WTC11 (cell line): Measurements from ENCODE around the gene KCNMA1. TPM values are rescaled to one million over a fixed set of nuclear protein-coding genes. Genes with fewer than 3 reads are reported as not detected.

Source experiments
- ATAC-seq: fragments of 200-7000 bp; cut with Tn5 transposase; 2 replicates; pipeline ENCODE4 v1.10.0; 2021; ENCODE audit warnings: mild to moderate bottlenecking, moderate library complexity
- CTCF ChIA-PET: fragments of 300-600 bp; sonication (Branson Sonifier 250); formaldehyde crosslinking; loops from one replicate; lab custom pipeline; 2021; ENCODE audit warnings: antibody characterized with exemption; lab: Charles Lee
- POLR2A ChIA-PET: fragments of 350-600 bp; sonication (Branson Sonifier 250); formaldehyde crosslinking; loops from one replicate; lab custom pipeline; 2021; ENCODE audit warnings: antibody characterized with exemption; lab: Charles Lee
- DNase-seq: peaks from one replicate; pipeline ENCODE4 v3.0.0; 2021; ENCODE audit warnings: low spot score
- H3K27ac Mint-ChIP-seq: 2 replicates; pipeline ENCODE4 v1.8.0; 2021; ENCODE audit warnings: mixed read lengths
- H3K27me3 Mint-ChIP-seq: 2 replicates; pipeline ENCODE4 v1.8.0; 2021; ENCODE audit warnings: low read depth, mild to moderate bottlenecking, moderate library complexity, mixed read lengths
- H3K36me3 Mint-ChIP-seq: 2 replicates; pipeline ENCODE4 v1.8.0; 2021; ENCODE audit warnings: mixed read lengths
- H3K4me1 Mint-ChIP-seq: 2 replicates; pipeline ENCODE4 v1.8.0; 2022; ENCODE audit warnings: mixed read lengths
- H3K4me3 Mint-ChIP-seq: 2 replicates; pipeline ENCODE4 v1.8.0; 2021; ENCODE audit warnings: mild to moderate bottlenecking, moderate library complexity, mixed read lengths
- H3K9me3 Mint-ChIP-seq: 2 replicates; pipeline ENCODE4 v1.8.0; 2021; ENCODE audit warnings: mixed read lengths
- AFF4 ChIP-seq: sonication (generic); formaldehyde crosslinking; IDR thresholded peaks from 2 replicates; pipeline ENCODE4 v1.8.1; 2023; ENCODE audit warnings: mild to moderate bottlenecking, missing genetic modification reagents, borderline replicate concordance
- CREM ChIP-seq: sonication (generic); formaldehyde crosslinking; IDR thresholded peaks from 2 replicates; pipeline ENCODE4 v1.8.1; 2022; ENCODE audit warnings: mild to moderate bottlenecking, missing genetic modification reagents, moderate library complexity
- FOXP4 ChIP-seq: sonication (generic); formaldehyde crosslinking; IDR thresholded peaks from 2 replicates; pipeline ENCODE4 v1.8.0; 2022; ENCODE audit warnings: mild to moderate bottlenecking, missing genetic modification reagents
- GABPB1 ChIP-seq: sonication (generic); formaldehyde crosslinking; IDR thresholded peaks from 2 replicates; pipeline ENCODE4 v1.8.1; 2023; ENCODE audit warnings: mild to moderate bottlenecking, missing genetic modification reagents
- NR1H2 ChIP-seq: sonication (generic); formaldehyde crosslinking; IDR thresholded peaks from 2 replicates; pipeline ENCODE4 v1.9.0; 2021; ENCODE audit warnings: mild to moderate bottlenecking, moderate library complexity, missing genetic modification reagents
- OVOL2 ChIP-seq: fragments of 250-450 bp; sonication (Bioruptor Pico); IDR thresholded peaks from 2 replicates; pipeline ENCODE4 v1.9.0; 2021; ENCODE audit warnings: mild to moderate bottlenecking, borderline replicate concordance
- RELA ChIP-seq: sonication (generic); formaldehyde crosslinking; IDR thresholded peaks from 2 replicates; pipeline ENCODE4 v1.8.1; 2022; ENCODE audit warnings: missing genetic modification reagents, mild to moderate bottlenecking, borderline replicate concordance
- SMAD4 ChIP-seq: sonication (generic); formaldehyde crosslinking; IDR thresholded peaks from 2 replicates; pipeline ENCODE4 v1.8.0; 2022; ENCODE audit warnings: mild to moderate bottlenecking, missing genetic modification reagents
- ZBTB43 ChIP-seq: sonication (generic); formaldehyde crosslinking; IDR thresholded peaks from 2 replicates; pipeline ENCODE4 v1.8.1; 2023; ENCODE audit warnings: mild to moderate bottlenecking, missing genetic modification reagents
- ZNF232 ChIP-seq: sonication (generic); formaldehyde crosslinking; IDR thresholded peaks from 2 replicates; pipeline ENCODE4 v1.8.0; 2022; ENCODE audit warnings: mild to moderate bottlenecking, missing genetic modification reagents
- ZNF263 ChIP-seq: sonication (generic); formaldehyde crosslinking; IDR thresholded peaks from 2 replicates; pipeline ENCODE4 v1.8.1; 2022; ENCODE audit warnings: low read depth, mild to moderate bottlenecking, moderate library complexity, missing genetic modification reagents
- total RNA-seq: library from RNA; stranded (reverse); gene quantifications from 3 replicates; pipeline ENCODE4 v1.2.3, GENCODE V29; 2021
- TF ChIP-seq, protein P1 (sequence below): sonication (generic); formaldehyde crosslinking; IDR thresholded peaks from 2 replicates; pipeline ENCODE4 v1.8.0; 2022; ENCODE audit warnings: mild to moderate bottlenecking, missing genetic modification reagents
- TF ChIP-seq, protein P2 (sequence below): sonication (generic); formaldehyde crosslinking; conservative IDR thresholded peaks from 2 replicates; pipeline ENCODE4 v1.8.1; 2022; ENCODE audit warnings: mild to moderate bottlenecking, missing genetic modification reagents
- TF ChIP-seq, protein P3 (sequence below): fragments of 250-450 bp; sonication (Bioruptor Pico); IDR thresholded peaks from 2 replicates; pipeline ENCODE4 v1.8.0; 2021; ENCODE audit warnings: mild to moderate bottlenecking
- TF ChIP-seq, protein P4 (sequence below): sonication (generic); formaldehyde crosslinking; IDR thresholded peaks from 2 replicates; pipeline ENCODE4 v1.8.1; 2022; ENCODE audit warnings: missing genetic modification reagents, borderline replicate concordance
- TF ChIP-seq, protein P5 (sequence below): sonication (generic); formaldehyde crosslinking; IDR thresholded peaks from 2 replicates; pipeline ENCODE4 v1.8.0; 2022; ENCODE audit warnings: missing genetic modification reagents
- TF ChIP-seq, protein P6 (sequence below): sonication (generic); formaldehyde crosslinking; IDR thresholded peaks from 2 replicates; pipeline ENCODE4 v1.8.0; 2022; ENCODE audit warnings: mild to moderate bottlenecking, missing genetic modification reagents
- TF ChIP-seq, protein P7 (sequence below): sonication (generic); formaldehyde crosslinking; IDR thresholded peaks from 2 replicates; pipeline ENCODE4 v1.8.1; 2022; ENCODE audit warnings: low read depth, missing genetic modification reagents, borderline replicate concordance

The KCNMA1 gene
- total RNA-seq, 1 experiment from 2014 or later = 7.3 TPM

DNA sequence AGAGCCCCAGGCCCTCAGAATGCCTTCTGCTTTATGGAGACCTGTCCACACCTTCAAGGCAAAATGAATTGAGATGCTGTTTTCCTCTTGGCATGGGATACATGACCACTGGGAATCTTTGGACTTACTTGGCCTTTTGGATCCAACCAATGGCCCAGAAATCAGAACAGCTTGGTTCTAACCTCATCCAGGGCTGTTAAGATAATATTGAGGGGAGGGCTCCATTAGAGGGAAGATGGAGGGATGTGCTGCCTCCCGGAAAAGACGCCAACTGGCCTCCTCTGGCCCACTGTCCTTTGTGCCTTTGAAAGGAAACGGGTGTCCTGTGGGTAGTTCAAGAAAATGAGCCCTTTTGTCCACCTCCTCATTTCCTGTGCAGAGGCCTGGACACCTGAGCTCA lies 530.9 kb downstream of the KCNMA1 start:
- ATAC-seq = no peak
- Mint-ChIP-seq H3K27me3 (peaks cover 29% of the 10 kb centered on the region), H3K27ac (no peak overlapping the region), H3K4me3 (no peak overlapping the region), H3K4me1 (peaks cover 42% of the 10 kb centered on the region), H3K36me3 (no peaks in the 10 kb centered on the region), H3K9me3 (no peaks in the 10 kb centered on the region)
- ChIA-PET POLR2A (no interaction called here), CTCF (interaction anchor here (1.0 to 1.3 kb wide), 2 partner anchors 25 to 69 kb away, joined by 3 to 5 read pairs; no protein-coding TSS in a partner anchor)
- TF ChIP-seq, protein P1, sequence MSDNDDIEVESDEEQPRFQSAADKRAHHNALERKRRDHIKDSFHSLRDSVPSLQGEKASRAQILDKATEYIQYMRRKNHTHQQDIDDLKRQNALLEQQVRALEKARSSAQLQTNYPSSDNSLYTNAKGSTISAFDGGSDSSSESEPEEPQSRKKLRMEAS = no peak
- TF ChIP-seq OVOL2 (CRISPR knock-in tag) (no peak), GABPB1 (CRISPR knock-in tag) (no peak), ZBTB43 (no peak), FOXP4 (CRISPR knock-in tag) (no peak)
- TF ChIP-seq, protein P2, sequence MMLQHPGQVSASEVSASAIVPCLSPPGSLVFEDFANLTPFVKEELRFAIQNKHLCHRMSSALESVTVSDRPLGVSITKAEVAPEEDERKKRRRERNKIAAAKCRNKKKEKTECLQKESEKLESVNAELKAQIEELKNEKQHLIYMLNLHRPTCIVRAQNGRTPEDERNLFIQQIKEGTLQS = no peak
- TF ChIP-seq, protein P3, sequence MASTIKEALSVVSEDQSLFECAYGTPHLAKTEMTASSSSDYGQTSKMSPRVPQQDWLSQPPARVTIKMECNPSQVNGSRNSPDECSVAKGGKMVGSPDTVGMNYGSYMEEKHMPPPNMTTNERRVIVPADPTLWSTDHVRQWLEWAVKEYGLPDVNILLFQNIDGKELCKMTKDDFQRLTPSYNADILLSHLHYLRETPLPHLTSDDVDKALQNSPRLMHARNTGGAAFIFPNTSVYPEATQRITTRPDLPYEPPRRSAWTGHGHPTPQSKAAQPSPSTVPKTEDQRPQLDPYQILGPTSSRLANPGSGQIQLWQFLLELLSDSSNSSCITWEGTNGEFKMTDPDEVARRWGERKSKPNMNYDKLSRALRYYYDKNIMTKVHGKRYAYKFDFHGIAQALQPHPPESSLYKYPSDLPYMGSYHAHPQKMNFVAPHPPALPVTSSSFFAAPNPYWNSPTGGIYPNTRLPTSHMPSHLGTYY = no peak
- TF ChIP-seq, protein P4, sequence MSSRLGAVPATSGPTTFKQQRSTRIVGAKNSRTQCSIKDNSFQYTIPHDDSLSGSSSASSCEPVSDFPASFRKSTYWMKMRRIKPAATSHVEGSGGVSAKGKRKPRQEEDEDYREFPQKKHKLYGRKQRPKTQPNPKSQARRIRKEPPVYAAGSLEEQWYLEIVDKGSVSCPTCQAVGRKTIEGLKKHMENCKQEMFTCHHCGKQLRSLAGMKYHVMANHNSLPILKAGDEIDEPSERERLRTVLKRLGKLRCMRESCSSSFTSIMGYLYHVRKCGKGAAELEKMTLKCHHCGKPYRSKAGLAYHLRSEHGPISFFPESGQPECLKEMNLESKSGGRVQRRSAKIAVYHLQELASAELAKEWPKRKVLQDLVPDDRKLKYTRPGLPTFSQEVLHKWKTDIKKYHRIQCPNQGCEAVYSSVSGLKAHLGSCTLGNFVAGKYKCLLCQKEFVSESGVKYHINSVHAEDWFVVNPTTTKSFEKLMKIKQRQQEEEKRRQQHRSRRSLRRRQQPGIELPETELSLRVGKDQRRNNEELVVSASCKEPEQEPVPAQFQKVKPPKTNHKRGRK = no peak
- TF ChIP-seq, protein P5, sequence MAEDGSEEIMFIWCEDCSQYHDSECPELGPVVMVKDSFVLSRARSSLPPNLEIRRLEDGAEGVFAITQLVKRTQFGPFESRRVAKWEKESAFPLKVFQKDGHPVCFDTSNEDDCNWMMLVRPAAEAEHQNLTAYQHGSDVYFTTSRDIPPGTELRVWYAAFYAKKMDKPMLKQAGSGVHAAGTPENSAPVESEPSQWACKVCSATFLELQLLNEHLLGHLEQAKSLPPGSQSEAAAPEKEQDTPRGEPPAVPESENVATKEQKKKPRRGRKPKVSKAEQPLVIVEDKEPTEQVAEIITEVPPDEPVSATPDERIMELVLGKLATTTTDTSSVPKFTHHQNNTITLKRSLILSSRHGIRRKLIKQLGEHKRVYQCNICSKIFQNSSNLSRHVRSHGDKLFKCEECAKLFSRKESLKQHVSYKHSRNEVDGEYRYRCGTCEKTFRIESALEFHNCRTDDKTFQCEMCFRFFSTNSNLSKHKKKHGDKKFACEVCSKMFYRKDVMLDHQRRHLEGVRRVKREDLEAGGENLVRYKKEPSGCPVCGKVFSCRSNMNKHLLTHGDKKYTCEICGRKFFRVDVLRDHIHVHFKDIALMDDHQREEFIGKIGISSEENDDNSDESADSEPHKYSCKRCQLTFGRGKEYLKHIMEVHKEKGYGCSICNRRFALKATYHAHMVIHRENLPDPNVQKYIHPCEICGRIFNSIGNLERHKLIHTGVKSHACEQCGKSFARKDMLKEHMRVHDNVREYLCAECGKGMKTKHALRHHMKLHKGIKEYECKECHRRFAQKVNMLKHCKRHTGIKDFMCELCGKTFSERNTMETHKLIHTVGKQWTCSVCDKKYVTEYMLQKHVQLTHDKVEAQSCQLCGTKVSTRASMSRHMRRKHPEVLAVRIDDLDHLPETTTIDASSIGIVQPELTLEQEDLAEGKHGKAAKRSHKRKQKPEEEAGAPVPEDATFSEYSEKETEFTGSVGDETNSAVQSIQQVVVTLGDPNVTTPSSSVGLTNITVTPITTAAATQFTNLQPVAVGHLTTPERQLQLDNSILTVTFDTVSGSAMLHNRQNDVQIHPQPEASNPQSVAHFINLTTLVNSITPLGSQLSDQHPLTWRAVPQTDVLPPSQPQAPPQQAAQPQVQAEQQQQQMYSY = no peak
- no peak for DNase-seq

DNA sequence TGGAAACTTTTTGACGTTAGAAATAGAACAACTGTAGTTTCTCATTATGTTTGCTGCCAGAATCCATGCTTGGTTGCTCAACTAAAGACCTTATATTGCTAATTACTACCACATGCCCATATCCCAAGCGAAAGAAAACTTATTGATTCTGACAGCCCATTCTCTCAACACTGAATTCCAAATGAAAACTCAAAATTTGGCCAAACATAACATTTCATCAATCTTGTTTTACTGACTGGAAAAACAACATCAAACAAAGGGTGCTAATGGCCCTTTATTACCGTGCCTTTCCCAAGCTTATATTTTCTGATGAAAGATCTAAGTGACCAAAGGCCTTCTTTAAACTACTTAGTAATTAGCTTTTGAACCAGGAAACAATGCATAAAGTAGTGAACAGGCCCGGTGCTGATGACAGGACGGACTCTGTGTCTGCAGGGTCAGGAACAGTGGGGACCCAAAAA lies 531.8 kb downstream of the KCNMA1 start:
- Mint-ChIP-seq H3K4me3 (no peak overlapping the region), H3K4me1 (peaks cover 36% of the 10 kb centered on the region), H3K36me3 (no peaks in the 10 kb centered on the region), H3K9me3 (no peaks in the 10 kb centered on the region), H3K27me3 (peaks cover 29% of the 10 kb centered on the region), H3K27ac (no peak overlapping the region)
- ChIA-PET POLR2A (no interaction called here), CTCF (interaction anchor here (1.3 kb wide), 1 partner anchor 68 kb away, joined by 5 read pairs; no protein-coding TSS in a partner anchor)
- no peak for DNase-seq
- ATAC-seq = no peak
- TF ChIP-seq ZNF232 (CRISPR knock-in tag) = no peak
- no peak for TF ChIP-seq AFF4 (CRISPR knock-in tag)
- TF ChIP-seq ZNF263 (CRISPR knock-in tag) = no peak
- TF ChIP-seq SMAD4 (CRISPR knock-in tag) = no peak
- TF ChIP-seq NR1H2 (CRISPR knock-in tag) = no peak
- TF ChIP-seq, protein P6, sequence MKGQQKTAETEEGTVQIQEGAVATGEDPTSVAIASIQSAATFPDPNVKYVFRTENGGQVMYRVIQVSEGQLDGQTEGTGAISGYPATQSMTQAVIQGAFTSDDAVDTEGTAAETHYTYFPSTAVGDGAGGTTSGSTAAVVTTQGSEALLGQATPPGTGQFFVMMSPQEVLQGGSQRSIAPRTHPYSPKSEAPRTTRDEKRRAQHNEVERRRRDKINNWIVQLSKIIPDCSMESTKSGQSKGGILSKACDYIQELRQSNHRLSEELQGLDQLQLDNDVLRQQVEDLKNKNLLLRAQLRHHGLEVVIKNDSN (CRISPR knock-in tag) = no peak
- TF ChIP-seq, protein P7, sequence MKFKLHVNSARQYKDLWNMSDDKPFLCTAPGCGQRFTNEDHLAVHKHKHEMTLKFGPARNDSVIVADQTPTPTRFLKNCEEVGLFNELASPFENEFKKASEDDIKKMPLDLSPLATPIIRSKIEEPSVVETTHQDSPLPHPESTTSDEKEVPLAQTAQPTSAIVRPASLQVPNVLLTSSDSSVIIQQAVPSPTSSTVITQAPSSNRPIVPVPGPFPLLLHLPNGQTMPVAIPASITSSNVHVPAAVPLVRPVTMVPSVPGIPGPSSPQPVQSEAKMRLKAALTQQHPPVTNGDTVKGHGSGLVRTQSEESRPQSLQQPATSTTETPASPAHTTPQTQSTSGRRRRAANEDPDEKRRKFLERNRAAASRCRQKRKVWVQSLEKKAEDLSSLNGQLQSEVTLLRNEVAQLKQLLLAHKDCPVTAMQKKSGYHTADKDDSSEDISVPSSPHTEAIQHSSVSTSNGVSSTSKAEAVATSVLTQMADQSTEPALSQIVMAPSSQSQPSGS (CRISPR knock-in tag) = no peak
- no peak for TF ChIP-seq RELA (CRISPR knock-in tag)
- no peak for TF ChIP-seq CREM (CRISPR knock-in tag)
